Measurements from ENCODE around the gene GJB3.
"Not testable (repeated sequence)": the region's sequence is repeated elsewhere in the genome, so short reads cannot be mapped to it uniquely, and the experiment has no call there.

GJB3 gene

DNA sequence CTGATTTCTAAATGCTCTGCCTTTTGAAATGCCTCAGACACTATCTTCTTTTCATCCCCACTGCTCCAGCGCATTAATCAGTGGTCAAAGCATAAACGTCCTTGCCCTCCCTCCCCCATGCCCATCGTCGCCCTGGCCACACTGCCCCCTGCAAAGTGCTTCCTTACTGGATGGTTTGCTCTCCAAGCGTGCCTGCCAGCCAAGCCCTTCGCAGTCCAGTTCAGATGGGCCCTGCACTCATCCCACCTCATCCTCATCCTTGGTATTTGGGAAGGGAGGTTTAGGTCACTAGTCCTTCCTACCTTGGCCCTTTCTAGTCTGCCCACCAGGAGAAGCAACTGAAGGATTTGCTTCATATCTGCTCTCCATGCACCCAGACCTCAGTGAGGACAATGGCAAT is 14.9 kb downstream of the GJB3 start:
- DNase-seq (ENCODE audit: low spot score) = no peak
- in situ Hi-C loops (cut with MboI; ENCODE audit: low pct_unique_long_range_greater_than_20kb, low sequenced_read_pairs, unreplicated experiment) = no loop called here
- TF ChIP-seq, protein P1, sequence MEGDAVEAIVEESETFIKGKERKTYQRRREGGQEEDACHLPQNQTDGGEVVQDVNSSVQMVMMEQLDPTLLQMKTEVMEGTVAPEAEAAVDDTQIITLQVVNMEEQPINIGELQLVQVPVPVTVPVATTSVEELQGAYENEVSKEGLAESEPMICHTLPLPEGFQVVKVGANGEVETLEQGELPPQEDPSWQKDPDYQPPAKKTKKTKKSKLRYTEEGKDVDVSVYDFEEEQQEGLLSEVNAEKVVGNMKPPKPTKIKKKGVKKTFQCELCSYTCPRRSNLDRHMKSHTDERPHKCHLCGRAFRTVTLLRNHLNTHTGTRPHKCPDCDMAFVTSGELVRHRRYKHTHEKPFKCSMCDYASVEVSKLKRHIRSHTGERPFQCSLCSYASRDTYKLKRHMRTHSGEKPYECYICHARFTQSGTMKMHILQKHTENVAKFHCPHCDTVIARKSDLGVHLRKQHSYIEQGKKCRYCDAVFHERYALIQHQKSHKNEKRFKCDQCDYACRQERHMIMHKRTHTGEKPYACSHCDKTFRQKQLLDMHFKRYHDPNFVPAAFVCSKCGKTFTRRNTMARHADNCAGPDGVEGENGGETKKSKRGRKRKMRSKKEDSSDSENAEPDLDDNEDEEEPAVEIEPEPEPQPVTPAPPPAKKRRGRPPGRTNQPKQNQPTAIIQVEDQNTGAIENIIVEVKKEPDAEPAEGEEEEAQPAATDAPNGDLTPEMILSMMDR (IDR thresholded peaks at IDR 0.05; ENCODE audit: extremely low read depth, insufficient read depth, missing control alignments) = no peak

- in situ Hi-C loops (cut with MboI; ENCODE audit: low pct_unique_long_range_greater_than_20kb, low sequenced_read_pairs, unreplicated experiment) = no loop called here
- DNase-seq (ENCODE audit: low spot score) = peak; percentile 64
- TF ChIP-seq, protein P1 (IDR thresholded peaks at IDR 0.05; ENCODE audit: extremely low read depth, insufficient read depth, missing control alignments) = no peak
These were observed 16.0 kb downstream of the GJB3 start for GRCh38 chr1:34796990-34797389.

DNA sequence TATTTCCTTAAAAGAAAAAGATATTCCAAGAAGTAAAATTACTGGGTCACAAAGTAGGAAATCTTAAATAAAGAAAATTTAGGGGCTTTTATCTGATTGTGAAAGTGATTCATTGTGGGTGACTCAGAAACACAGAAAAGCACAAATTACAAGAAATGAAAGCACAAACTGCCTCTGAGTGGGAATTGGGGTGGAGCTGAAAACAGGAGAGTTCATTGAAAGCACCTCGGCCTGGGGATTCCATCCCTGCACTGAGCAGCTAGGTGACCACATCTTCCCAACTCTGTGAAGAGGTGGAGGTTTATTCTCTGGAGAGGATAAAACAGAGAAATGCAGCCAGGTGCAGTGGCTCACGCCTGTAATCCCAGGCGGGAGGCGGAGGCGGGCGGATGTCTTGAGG is 19.2 kb downstream of the GJB3 start:
- TF ChIP-seq, protein P1 (IDR thresholded peaks at IDR 0.05; ENCODE audit: extremely low read depth, insufficient read depth, missing control alignments) = no peak
- in situ Hi-C loops (cut with MboI; ENCODE audit: low pct_unique_long_range_greater_than_20kb, low sequenced_read_pairs, unreplicated experiment) = no loop called here
- DNase-seq (ENCODE audit: low spot score) = no peak

DNA sequence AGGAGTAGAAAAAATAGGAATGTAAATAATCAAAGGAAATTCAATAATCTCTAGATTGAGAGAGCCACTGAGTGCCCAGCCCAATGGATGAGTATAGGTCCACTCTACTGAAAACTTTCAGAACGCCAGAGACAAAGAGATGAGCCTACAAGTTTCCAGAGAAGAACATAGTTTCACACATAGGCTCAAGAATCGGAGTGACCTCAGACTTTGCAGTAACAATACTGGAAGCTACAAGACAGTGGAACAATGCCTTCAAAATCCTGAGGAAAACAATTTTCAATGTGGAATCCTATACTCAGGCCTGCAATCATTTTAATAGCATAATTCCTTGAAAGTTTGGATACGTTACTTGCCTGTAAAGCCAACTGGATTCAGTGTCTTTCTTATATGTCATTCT is 22.8 kb downstream of the GJB3 start:
- no peak for DNase-seq (ENCODE audit: low spot score)
- in situ Hi-C loops (cut with MboI; ENCODE audit: low pct_unique_long_range_greater_than_20kb, low sequenced_read_pairs, unreplicated experiment) = no loop called here
- TF ChIP-seq, protein P1 (IDR thresholded peaks at IDR 0.05; ENCODE audit: extremely low read depth, insufficient read depth, missing control alignments) = no peak

DNA sequence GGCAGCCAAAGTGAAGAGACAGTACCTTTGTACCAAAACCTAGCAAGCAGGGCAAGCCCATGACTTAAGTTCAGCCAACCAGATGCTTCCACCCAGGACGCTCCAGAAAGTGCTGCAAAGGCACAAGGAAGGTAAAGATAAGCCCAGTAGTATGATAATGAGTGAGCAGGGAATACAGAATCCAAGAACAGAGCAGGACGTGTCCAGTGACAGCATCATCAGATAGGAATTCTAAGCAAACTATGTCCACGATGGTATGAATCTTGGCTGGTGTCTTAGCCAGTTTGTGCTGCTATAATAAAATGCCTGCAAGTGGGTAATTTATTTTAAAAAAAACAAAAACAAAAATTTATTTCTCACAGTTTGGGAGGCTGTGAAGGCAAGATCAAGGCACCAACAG is 25.4 kb downstream of the GJB3 start:
- TF ChIP-seq, protein P1 (IDR thresholded peaks at IDR 0.05; ENCODE audit: extremely low read depth, insufficient read depth, missing control alignments) = no peak
- in situ Hi-C loops (cut with MboI; ENCODE audit: low pct_unique_long_range_greater_than_20kb, low sequenced_read_pairs, unreplicated experiment) = no loop called here
- no peak for DNase-seq (ENCODE audit: low spot score)

- no peak for DNase-seq (ENCODE audit: low spot score)
- TF ChIP-seq, protein P1 (IDR thresholded peaks at IDR 0.05; ENCODE audit: extremely low read depth, insufficient read depth, missing control alignments) = no peak
- in situ Hi-C loops (cut with MboI; ENCODE audit: low pct_unique_long_range_greater_than_20kb, low sequenced_read_pairs, unreplicated experiment) = no loop called here
These were observed 27.2 kb downstream of the GJB3 start for GRCh38 chr1:34808051-34808810.

- in situ Hi-C loops (cut with MboI; ENCODE audit: low pct_unique_long_range_greater_than_20kb, low sequenced_read_pairs, unreplicated experiment); DNase-seq (ENCODE audit: low spot score): not testable (repeated sequence)
These were observed 29.8 kb downstream of the GJB3 start for GRCh38 chr1:34810781-34811180.

Data from GM13977 (cell line).